HepG2 (cell line): ENCODE data around the gene MYLK. TPM values are rescaled to one million over a fixed set of nuclear protein-coding genes. Genes with fewer than 3 reads are reported as not detected.
"Not testable (repeated sequence)": the region's sequence is repeated elsewhere in the genome, so short reads cannot be mapped to it uniquely, and the experiment has no call there.

Experiments used
- ATAC-seq: fragments of 200-7000 bp; cut with Tn5 transposase; 3 replicates; pipeline ENCODE4 v1.9.1; 2020; ENCODE audit warnings: mild to moderate bottlenecking, moderate library complexity
- BruUV-seq: library from RNA; stranded (reverse); fragments of 400-500 nt; replicated peaks from 2 replicates; lab custom pipeline; 2021; lab: Mats Ljungman, UMichigan
- CTCF ChIA-PET: fragments of 300-600 bp; formaldehyde crosslinking; extraction: SDS; loops from one replicate; lab custom pipeline; 2021; ENCODE audit warnings: low total read pairs, inconsistent platforms, low intra/inter-chr PET ratio; lab: Yijun Ruan, JAX
- POLR2A ChIA-PET: fragments of 350-600 bp; sonication (Branson Sonifier 250); formaldehyde crosslinking; loops from one replicate; lab custom pipeline; 2020; ENCODE audit warnings: antibody characterized with exemption, inconsistent platforms; lab: Yijun Ruan, JAX
- DNase-seq: peaks from one replicate; pipeline ENCODE4 v3.0.0-alpha.2; 2015; ENCODE audit warnings: low spot score
- FAIRE-seq: peaks from 3 replicates; lab custom pipeline; 2011; peaks lifted over from hg19 to GRCh38; lab: Jason Lieb, UNC
- H2AFZ ChIP-seq: one replicate; pipeline ENCODE4 v1.6.1; 2011; ENCODE audit warnings: low read length, inconsistent platforms
- H3K27ac ChIP-seq: fragments of 300-600 bp; 3 replicates; pipeline ENCODE4 v1.8.0; 2011; ENCODE audit warnings: mixed run types, mild to moderate bottlenecking, mixed read lengths, low read length, inconsistent platforms; ENCODE audit not compliant: insufficient read depth; ENCODE audit errors: extremely low read length
- H3K27me3 ChIP-seq, 2 experiments: fragments of 200-600 bp in 1 of 2; 2 replicates in 1 of 2; 3 replicates in 1 of 2; pipeline versions ENCODE4 v1.6.0 to v1.8.0; 2011; ENCODE audit warnings: low read length in 2 of 2, mild to moderate bottlenecking in 2 of 2, moderate library complexity in 2 of 2, inconsistent platforms in 1 of 2; ENCODE audit not compliant: insufficient read depth in 2 of 2, control insufficient read depth in 1 of 2
- H3K36me3 ChIP-seq, 2 experiments: fragments of 200-600 bp in 1 of 2; replicated peaks in 1 of 2; 2 replicates in 1 of 2; 3 replicates in 1 of 2; pipeline versions ENCODE4 v1.5.1 to v1.8.0; 2011; ENCODE audit warnings: low read length in 2 of 2, inconsistent platforms in 1 of 2; ENCODE audit not compliant: insufficient read depth in 2 of 2, control insufficient read depth in 1 of 2
- H3K4me1 ChIP-seq: 2 replicates; pipeline ENCODE4 v1.5.1; 2012; ENCODE audit warnings: low read length, inconsistent platforms; ENCODE audit not compliant: insufficient read depth
- H3K4me2 ChIP-seq: 2 replicates; pipeline ENCODE4 v1.6.0; 2011; ENCODE audit warnings: low read depth, low read length, inconsistent platforms
- H3K4me3 ChIP-seq, 3 experiments: fragments of 200-600 bp in 1 of 3; sonication (generic), shearing (Covaris generic) in 1 of 3; replicated peaks in 1 of 3; 2 replicates each; pipeline ENCODE4 v1.5.1; 2011 to 2016; ENCODE audit warnings: low read length in 3 of 3, inconsistent platforms in 2 of 3, low read depth in 2 of 3, mild to moderate bottlenecking in 2 of 3, control low read depth in 1 of 3, mixed read lengths in 1 of 3; ENCODE audit not compliant: insufficient read depth in 1 of 3
- H3K79me2 ChIP-seq: one replicate; pipeline ENCODE4 v1.6.1; 2011; ENCODE audit warnings: low read length, inconsistent platforms; ENCODE audit not compliant: insufficient read depth
- H3K9ac ChIP-seq: 2 replicates; pipeline ENCODE4 v1.6.0; 2011; ENCODE audit warnings: mild to moderate bottlenecking, low read depth, low read length, inconsistent platforms; ENCODE audit not compliant: insufficient read depth
- H3K9me3 ChIP-seq: 2 replicates; pipeline ENCODE4 v1.5.1; 2012; ENCODE audit warnings: mild to moderate bottlenecking, low read length
- H4K20me1 ChIP-seq: 2 replicates; pipeline ENCODE4 v1.6.0; 2011; ENCODE audit warnings: inconsistent platforms, mild to moderate bottlenecking, low read length, moderate library complexity; ENCODE audit not compliant: insufficient read depth
- AFF4 ChIP-seq: sonication (generic); formaldehyde crosslinking; IDR thresholded peaks from 2 replicates; pipeline ENCODE4 v1.4.0; 2020; ENCODE audit warnings: missing genetic modification reagents
- FOSL1 ChIP-seq: sonication (generic); formaldehyde crosslinking; IDR thresholded peaks from 2 replicates; pipeline ENCODE4 v1.9.0; 2021; ENCODE audit warnings: missing genetic modification reagents, borderline replicate concordance
- FOSL2 ChIP-seq: sonication (generic); formaldehyde crosslinking; IDR thresholded peaks from 2 replicates; pipeline ENCODE4 v1.4.0; 2020; ENCODE audit warnings: missing genetic modification reagents
- IRF1 ChIP-seq: sonication (generic); formaldehyde crosslinking; IDR thresholded peaks from 2 replicates; pipeline ENCODE4 v1.4.0; 2020; ENCODE audit warnings: low read depth, mild to moderate bottlenecking, missing genetic modification reagents
- KDM1A ChIP-seq: IDR thresholded peaks from 2 replicates; pipeline ENCODE4 v1.6.1; 2016; ENCODE audit warnings: missing compliant biosample characterization
- MAF1 ChIP-seq: sonication (generic); formaldehyde crosslinking; IDR thresholded peaks from 2 replicates; pipeline ENCODE4 v1.5.0; 2020; ENCODE audit warnings: missing genetic modification reagents, borderline replicate concordance
- NCOA5 ChIP-seq: sonication (generic); formaldehyde crosslinking; IDR thresholded peaks from 2 replicates; pipeline ENCODE4 v1.4.0; 2020; ENCODE audit warnings: missing genetic modification reagents
- SUZ12 ChIP-seq: fragments of 150-350 bp; IDR thresholded peaks from 2 replicates; pipeline ENCODE4 v1.6.1; 2014; ENCODE audit warnings: low read depth, low read length
- ZFP82 ChIP-seq: sonication (generic); formaldehyde crosslinking; IDR thresholded peaks from 2 replicates; pipeline ENCODE4 v1.5.1; 2020; ENCODE audit warnings: mild to moderate bottlenecking, missing genetic modification reagents, borderline replicate concordance
- ZNF335 ChIP-seq: sonication (generic); formaldehyde crosslinking; IDR thresholded peaks from 2 replicates; pipeline ENCODE4 v1.4.0; 2020; ENCODE audit warnings: missing genetic modification reagents
- ZNF484 ChIP-seq: sonication (generic); formaldehyde crosslinking; IDR thresholded peaks from 2 replicates; pipeline ENCODE4 v1.5.1; 2020; ENCODE audit warnings: mild to moderate bottlenecking, low read depth, missing genetic modification reagents, borderline replicate concordance
- ZNF7 ChIP-seq: IDR thresholded peaks from 2 replicates; pipeline ENCODE4 v1.6.1; 2016; ENCODE audit warnings: missing biosample characterization, missing genetic modification reagents
- WGBS: methylation state at CpG from one replicate; pipeline ENCODE4 v1.1.6; 2017; ENCODE audit warnings: low lambda C conversion rate; 5-methylcytosine and 5-hydroxymethylcytosine counted together
- in situ Hi-C: cut with HindIII; loops from 2 replicates; pipeline ENCODE4 v1.10.0; 2017; ENCODE audit warnings: low pct_unique_long_range_greater_than_20kb; ENCODE audit not compliant: extremely low pct_ligation_motif_present
- intact Hi-C: fragments of 100-400 bp; cut with micrococcal nuclease; formaldehyde crosslinking; loops from one replicate; pipeline ENCODE4 v1.10.0; 2022; ENCODE audit not compliant: unreplicated experiment
- polyA plus RNA-seq, 8 experiments: library from polyadenylated mRNA; depleted of rRNA in 3 of 8; stranded (reverse) in 7 of 8; unstranded in 1 of 8; fragments of >200 nt; fragmentation: Illumina TruSeq in 4 of 8; extraction: Trizol in 4 of 8; gene quantifications; 2 replicates each; pipeline versions ENCODE4 v1.2.1 to v1.2.3, GENCODE V29; 2011 to 2016; ENCODE audit warnings: low read depth in 4 of 8, missing spikeins in 1 of 8, mixed read lengths in 1 of 8; ENCODE audit not compliant: insufficient read depth in 1 of 8
- total RNA-seq, 5 experiments: library from RNA; depleted of rRNA; stranded (reverse); fragments of >200 nt; fragmentation: Illumina TruSeq; extraction: Trizol; gene quantifications; 2 replicates each; pipeline ENCODE4 v1.2.3, GENCODE V29; 2016; ENCODE audit warnings: low read depth in 1 of 5

The MYLK gene
- total and polyA plus RNA-seq, 2 of the 13 experiments (the other 11 are each of a cell fraction or from before 2014, with no cell fraction given): 10.6 to 34.9 TPM

- TF ChIP-seq SUZ12 (no peak), KDM1A (no peak), FOSL2 (peak; percentile 89)
- TF ChIP-seq, all 625 proteins: peak for 7
Measured at GRCh38 chr3:123602325-123602724, 281.8 kb downstream of the MYLK start (continued).

- H3K27me3 ChIP-seq, ATAC-seq, H2AFZ ChIP-seq, H3K79me2 ChIP-seq, FAIRE-seq, H3K4me2 ChIP-seq, BruUV-seq, CTCF ChIA-PET, H3K4me3 ChIP-seq, DNase-seq, H3K27ac ChIP-seq, in situ Hi-C loops, H3K9ac ChIP-seq, intact Hi-C loops, H3K9me3 ChIP-seq, H4K20me1 ChIP-seq, H3K36me3 ChIP-seq: not testable (repeated sequence)
- POLR2A ChIA-PET: interaction anchor here (3.1 kb wide), 1 partner anchor 16 kb away, joined by 27 read pairs; the partner anchor contains the start of gene HACD2
- peaks cover 68% of the 10 kb centered on the region for H3K4me1 ChIP-seq
Measured at GRCh38 chr3:123600863-123601262, 283.3 kb downstream of the MYLK start.

- no TSS peak for BruUV-seq
- intact Hi-C loops: no loop called here
- Histone ChIP-seq H4K20me1 (no peaks in the 10 kb centered on the region), H3K27ac (no peak overlapping the region), H3K4me3 (no peak overlapping the region), H3K36me3 (no peaks in the 10 kb centered on the region), H3K27me3 (no peaks in the 10 kb centered on the region), H3K79me2 (no peaks in the 10 kb centered on the region), H3K4me1 (peaks cover 35% of the 10 kb centered on the region), H3K9me3 (no peaks in the 10 kb centered on the region), H3K9ac (no peak overlapping the region), H3K4me2 (no peak overlapping the region), H2AFZ (no peak overlapping the region)
- in situ Hi-C loops: no loop called here
- FAIRE-seq: no peak
- 95% methylated on average over 4 of the region's 4 CpGs for WGBS
- DNase-seq: no peak
- CTCF ChIA-PET: no interaction called here
- POLR2A ChIA-PET: no interaction called here
- no peak for ATAC-seq
- no peak for TF ChIP-seq AFF4 (CRISPR knock-in tag)
- TF ChIP-seq NCOA5 (CRISPR knock-in tag): no peak
- TF ChIP-seq ZNF335 (CRISPR knock-in tag): no peak
- TF ChIP-seq ZFP82 (CRISPR knock-in tag): no peak
- no peak for TF ChIP-seq ZNF7 (CRISPR knock-in tag)
- TF ChIP-seq FOSL1 (CRISPR knock-in tag): no peak
- TF ChIP-seq MAF1 (CRISPR knock-in tag): no peak
- no peak for TF ChIP-seq ZNF484
- no peak for TF ChIP-seq IRF1 (CRISPR knock-in tag)
Measured at GRCh38 chr3:123597561-123597960, 286.6 kb downstream of the MYLK start.
